NOMO-1 treated with DMSO at 0.1 percent for 48 hours (cell line): ENCODE results near the gene TAS2R9.
"Not testable (repeated sequence)": the region's sequence is repeated elsewhere in the genome, so short reads cannot be mapped to it uniquely, and the experiment has no call there.

Source experiments
- DNase-seq: peaks from one replicate; lab custom pipeline; 2025; ENCODE audit not compliant: unreplicated experiment; lab: John Stamatoyannopoulos, UW

The TAS2R9 gene

DNA sequence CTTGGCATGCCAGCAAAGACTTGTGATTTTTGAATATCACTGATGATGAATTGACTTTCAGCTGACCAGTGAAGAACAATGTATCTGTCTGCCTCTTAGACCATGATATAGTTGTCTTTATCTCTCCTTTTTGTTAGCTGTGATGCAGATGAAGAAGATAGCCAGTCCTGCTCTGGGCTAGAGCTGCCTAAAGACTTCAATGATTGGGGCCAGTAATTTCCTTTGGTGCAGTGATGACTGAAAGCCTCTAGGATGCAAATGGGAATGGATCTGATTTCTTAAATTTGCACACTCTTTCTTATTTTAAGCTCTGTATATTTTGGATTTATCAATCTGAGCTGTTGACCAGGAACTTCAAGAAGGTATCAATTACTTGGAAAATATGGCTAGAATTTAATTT, at the start of gene TAS2R9:
TSS of gene TAS2R9 (minus strand) at position 101 of the 400 bp plus-strand sequence. CDS start at position 8, 93 bp downstream.
- DNase-seq = no peak

GRCh38 chr12:10855807-10856206, 45.8 kb upstream of the TAS2R9 start:
- no peak for DNase-seq

- no peak for DNase-seq
These were observed 43.8 kb upstream of the TAS2R9 start for GRCh38 chr12:10853776-10854175.

- DNase-seq = no peak
These were observed 41.4 kb upstream of the TAS2R9 start for GRCh38 chr12:10851243-10851858.

DNA sequence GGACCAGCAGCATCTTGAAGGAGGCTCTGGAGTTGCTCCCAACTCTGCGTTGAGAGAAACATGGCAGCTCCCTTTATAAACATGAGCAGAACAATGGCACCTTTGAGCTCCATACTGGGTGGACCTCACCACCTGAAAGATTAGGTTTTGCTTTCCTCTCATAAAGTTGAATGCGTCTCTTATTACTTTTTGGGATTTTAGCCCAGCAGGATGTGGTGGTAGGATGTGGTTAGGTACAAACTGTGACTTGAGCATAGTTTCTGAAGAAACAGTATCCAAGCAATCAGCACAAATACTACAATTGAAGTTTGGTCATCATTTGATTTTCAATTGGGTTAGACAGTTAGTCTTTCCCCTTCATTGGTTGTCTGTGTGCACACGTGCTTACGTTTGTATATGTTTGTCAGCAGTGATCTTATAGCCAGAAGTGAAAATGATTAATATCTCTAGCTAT, 39.5 kb upstream of the TAS2R9 start, which contains the start of gene PRR4:
TSS of gene PRR4 (minus strand) at position 51 of the 454 bp plus-strand sequence. CDS start at position 13, 38 bp downstream.
- DNase-seq = no peak

- no peak for DNase-seq
These were observed 37.8 kb upstream of the TAS2R9 start for GRCh38 chr12:10847744-10848143.

- no peak for DNase-seq
These were observed 32.9 kb upstream of the TAS2R9 start for GRCh38 chr12:10842862-10843261.

DNA sequence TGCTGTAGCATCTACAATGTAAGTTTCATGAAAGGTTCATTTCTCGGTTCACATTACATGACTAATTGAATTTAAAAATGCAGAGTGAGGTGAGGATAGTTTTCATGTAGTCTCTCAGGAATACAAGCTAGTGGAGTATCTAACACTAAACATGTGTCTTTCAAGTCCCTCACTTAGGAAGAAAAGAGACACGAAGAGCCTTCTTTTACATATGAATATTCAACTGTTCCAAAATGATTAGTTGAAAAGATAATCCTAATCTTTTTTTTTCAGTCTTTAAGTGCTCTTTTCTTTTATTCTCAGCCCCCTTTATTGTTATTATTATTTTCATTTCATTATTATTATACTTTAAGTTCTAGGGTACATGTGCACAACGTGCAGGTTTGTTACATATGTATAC, 28.5 kb upstream of the TAS2R9 start:
- no peak for DNase-seq

GRCh38 chr12:10829994-10830393, 20.0 kb upstream of the TAS2R9 start:
- no peak for DNase-seq

DNA sequence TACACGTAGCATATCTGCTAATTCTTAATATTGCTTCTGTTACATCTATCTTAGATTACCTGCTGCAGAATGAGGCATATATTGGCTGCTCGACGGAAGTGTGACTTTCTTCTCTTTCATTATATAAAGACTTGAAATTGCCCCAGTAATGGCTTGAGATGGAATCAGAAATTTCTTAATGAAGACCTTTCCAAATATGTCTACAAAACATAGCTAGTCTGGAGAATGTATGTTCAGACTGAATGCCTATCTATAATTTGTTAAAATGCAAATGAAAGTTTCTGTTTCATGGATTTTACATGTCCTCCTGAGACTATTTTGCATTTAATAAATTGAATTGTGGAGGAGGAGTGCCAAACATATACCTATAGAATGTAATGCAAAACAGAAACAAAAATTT, 16.3 kb upstream of the TAS2R9 start, which contains the start of gene TAS2R10:
TSS of gene TAS2R10 (minus strand) at position 101 of the 400 bp plus-strand sequence. CDS start at position 12, 89 bp downstream.
- no peak for DNase-seq

DNA sequence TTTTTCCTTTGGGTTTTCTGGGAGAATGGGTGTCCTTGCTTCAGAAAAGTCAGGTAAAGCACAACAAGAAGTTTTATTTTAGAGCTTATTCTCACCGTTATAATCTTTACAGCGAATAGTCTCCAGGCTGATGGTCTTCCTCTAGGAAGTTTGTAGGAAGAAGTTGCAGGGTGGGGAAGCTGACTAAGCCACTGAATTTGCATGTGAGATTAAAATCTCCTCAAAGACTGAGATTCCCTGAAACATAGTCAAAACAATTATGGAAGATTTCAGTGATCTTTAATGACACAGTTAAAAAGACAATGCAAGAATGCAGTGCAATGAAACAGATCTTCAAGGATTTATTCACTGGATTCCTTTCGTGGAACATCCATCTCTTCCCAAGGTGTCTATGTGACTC, 15.0 kb upstream of the TAS2R9 start:
- no peak for DNase-seq

- DNase-seq = no peak
These were observed 2.0 kb upstream of the TAS2R9 start for GRCh38 chr12:10811883-10812536.

DNA sequence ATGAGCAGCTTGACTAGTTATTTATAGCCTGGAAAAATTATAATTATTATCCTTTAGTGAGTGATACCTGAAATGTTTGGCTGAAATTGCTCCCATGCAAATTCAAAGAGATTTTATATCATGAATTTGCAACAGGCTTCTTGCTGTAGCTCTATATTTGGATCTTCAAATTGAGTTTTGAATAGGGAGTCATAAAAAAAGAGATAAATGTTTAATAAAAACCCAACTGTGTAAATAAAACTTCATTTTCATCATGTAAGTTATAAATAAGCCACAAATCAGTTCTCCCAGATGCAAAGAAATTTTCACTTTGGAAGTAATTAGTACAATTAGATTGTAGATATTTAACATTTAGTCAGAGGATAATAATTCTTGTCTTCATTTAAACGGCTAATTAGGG, 2.8 kb downstream of the TAS2R9 start, which contains the start of gene TAS2R8:
TSS of gene TAS2R8 (minus strand) at position 101 of the 400 bp plus-strand sequence. CDS start 306 bp downstream, outside the sequence.
- no peak for DNase-seq

GRCh38 chr12:10802587-10802986, 7.4 kb downstream of the TAS2R9 start, which contains the start of gene TAS2R7:
Gene TAS2R7, minus strand, starts transcription at chr12:10802627. Its CDS starts 57 bp downstream, at chr12:10802570.
- DNase-seq = no peak

DNA sequence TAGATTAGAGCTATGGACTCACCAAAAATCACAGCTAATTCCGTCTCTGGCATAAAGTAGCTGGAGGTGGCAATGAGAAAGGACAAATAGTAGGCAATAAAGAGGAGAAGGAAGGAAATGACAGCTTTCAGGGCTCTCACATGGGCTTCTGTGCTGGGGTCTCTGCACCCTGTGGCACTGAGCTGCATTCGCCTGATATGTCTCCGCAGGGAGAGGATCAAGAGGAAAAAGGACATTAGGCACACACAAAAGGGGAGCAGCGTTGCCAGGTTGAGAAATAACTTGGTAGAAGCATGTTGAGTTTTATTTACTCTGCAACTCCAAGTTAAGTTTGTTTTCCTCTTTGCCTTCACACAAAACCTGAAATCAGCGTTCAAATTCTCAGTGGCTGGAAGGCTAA, 8.2 kb downstream of the TAS2R9 start:
- no peak for DNase-seq

DNA sequence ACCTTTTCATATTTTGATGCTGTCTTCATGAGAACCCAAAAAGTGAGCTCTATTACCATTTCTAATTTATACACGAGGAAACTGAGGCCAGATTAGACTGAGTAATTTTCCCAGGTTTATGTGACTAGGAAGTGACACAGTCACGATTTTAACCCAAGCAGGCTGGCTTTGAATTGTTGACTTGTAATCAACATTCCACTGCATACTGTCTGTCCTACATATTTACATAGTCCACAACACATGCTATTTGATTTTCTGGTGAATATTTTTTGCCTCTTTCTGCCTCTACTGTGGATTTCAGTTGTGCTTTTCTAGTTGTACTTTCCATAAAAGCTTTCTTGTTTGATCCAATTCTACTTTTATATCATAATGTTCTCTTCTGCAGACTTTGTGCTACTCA, 15.7 kb downstream of the TAS2R9 start:
- DNase-seq = no peak

- DNase-seq = not testable (repeated sequence)
These were observed 18.2 kb downstream of the TAS2R9 start for GRCh38 chr12:10791769-10792168.

DNA sequence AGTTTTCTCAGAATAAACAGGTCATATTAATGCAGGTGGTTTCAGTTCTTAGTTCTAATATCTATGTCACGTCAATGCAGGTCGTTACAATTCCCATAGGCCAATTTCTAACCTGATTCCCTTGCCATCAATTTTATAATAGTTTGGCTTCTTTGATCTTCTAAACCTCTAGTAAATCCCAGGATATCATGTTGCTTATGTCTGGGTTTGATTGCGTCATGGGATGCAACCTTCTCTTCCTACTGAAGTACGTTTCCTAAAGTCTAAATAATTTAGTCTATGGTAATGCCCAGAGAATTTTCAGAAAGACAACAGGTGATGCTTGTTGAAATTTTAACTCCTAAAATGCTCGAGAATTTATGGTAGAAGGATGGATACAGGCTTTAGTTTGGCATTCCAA, 26.7 kb downstream of the TAS2R9 start:
- DNase-seq = no peak

DNA sequence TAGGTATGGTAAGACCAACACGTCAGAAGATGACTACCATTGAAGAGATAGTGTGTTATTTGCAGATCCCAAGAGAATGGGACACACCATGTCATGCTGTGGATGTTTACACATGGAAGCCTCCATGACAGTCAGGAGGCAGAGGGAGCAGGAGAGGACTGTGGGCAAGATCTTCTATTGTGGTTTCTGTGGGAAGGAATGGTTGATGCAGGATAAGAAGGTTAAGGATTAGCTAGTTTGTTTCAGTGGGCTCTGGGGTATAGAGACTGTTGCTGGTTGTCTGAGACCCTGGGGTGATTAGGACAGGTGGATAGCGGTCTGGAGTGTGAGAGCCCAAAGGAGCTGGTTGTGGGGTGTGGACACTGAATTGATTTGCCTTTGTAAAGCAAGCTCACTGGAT, 30.9 kb downstream of the TAS2R9 start:
- no peak for DNase-seq

DNA sequence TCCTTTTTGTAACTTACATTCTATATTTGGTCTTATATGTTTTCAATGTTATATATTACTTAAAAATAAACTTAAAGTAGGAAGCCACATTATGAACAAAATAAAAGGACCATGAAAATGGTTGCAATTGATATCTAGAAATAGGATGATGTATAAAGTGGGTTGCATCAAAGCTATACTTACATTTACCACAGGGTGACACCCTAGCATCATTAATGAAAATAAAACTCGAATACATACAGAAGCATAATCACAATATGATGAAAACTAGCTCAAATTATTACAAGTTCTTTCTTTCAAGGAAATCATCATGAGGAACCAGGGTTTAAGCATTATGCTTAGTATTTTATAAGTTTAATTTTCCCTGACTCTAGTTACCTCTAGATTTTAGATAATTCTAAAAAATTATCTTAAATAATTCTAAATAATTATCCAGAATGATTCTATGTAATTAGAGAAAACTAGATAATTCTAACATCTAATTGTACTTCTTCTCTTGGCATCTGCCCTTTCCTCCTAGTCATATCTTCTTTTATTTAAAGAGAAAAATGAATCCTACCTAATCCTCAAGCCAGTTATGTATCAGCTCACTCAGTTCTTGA, 38.7 kb downstream of the TAS2R9 start:
- DNase-seq = peak; percentile 10

- no peak for DNase-seq
These were observed 50.3 kb downstream of the TAS2R9 start for GRCh38 chr12:10759657-10760056.
